B cell (primary cell): ENCODE results near the gene PLPP3.

Experiments used
- CTCF ChIP-seq: fragments of 200-600 bp; IDR thresholded peaks from one replicate; pipeline ENCODE4 v1.8.0; 2022; ENCODE audit warnings: antibody characterized with exemption, mild to moderate bottlenecking
- EZH2 ChIP-seq: IDR thresholded peaks from 2 replicates; pipeline ENCODE4 v1.6.1; 2012; ENCODE audit warnings: borderline replicate concordance, low read depth, mild to moderate bottlenecking, moderate library complexity, low read length; ENCODE audit not compliant: insufficient read depth, poor library complexity, severe bottlenecking

DNA sequence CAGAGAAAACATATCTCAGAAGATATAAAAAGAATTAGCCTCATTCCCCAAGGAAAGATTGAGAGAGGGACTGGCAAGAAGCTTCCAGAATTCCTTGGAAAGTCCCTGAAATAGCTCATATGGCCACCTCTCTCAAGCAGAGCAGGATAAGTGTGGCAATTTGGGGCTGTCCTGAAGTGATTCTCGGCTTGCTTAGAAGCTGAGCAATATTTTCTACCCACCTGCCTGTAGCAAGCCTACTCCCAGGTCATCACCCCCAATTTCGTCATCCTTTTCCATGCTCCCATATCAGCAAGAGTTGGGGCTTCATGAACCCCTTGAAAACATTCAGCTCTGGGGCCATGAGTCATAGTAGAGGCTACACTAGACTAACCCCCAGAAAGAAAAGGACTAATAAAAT, 131.5 kb downstream of the PLPP3 start:
- TF ChIP-seq CTCF (no peak), EZH2 (no peak)
